H9 (cell line): ENCODE results near the gene MB21D2. TPM values are rescaled to one million over a fixed set of nuclear protein-coding genes. Genes with fewer than 3 reads are reported as not detected.

Experiments used
- DNase-seq: peaks from one replicate; pipeline ENCODE4 v3.0.0-alpha.2; 2017
- H2AFZ ChIP-seq: one replicate; pipeline ENCODE4 v1.6.1; 2013; ENCODE audit warnings: mild to moderate bottlenecking, low read length, control low read depth, moderate library complexity
- H2AK5ac ChIP-seq: 2 replicates; pipeline ENCODE4 v1.6.1; 2013; ENCODE audit warnings: low read length, control low read depth, mixed read lengths; ENCODE audit not compliant: insufficient read length
- H2BK120ac ChIP-seq: one replicate; pipeline ENCODE4 v1.6.1; 2013; ENCODE audit warnings: low read depth, mild to moderate bottlenecking, low read length, control low read depth, inconsistent platforms; ENCODE audit not compliant: poor library complexity, severe bottlenecking
- H2BK12ac ChIP-seq: 2 replicates; pipeline ENCODE4 v1.6.1; 2013; ENCODE audit warnings: low read length, control low read depth, mixed read lengths, low read depth; ENCODE audit not compliant: insufficient read length
- H2BK15ac ChIP-seq: 2 replicates; pipeline ENCODE4 v1.6.1; 2013; ENCODE audit warnings: low read depth, low read length, control low read depth
- H2BK20ac ChIP-seq: one replicate; pipeline ENCODE4 v1.6.1; 2013; ENCODE audit warnings: low read depth, mild to moderate bottlenecking, low read length, control low read depth, inconsistent platforms; ENCODE audit not compliant: poor library complexity, severe bottlenecking
- H2BK5ac ChIP-seq: 2 replicates; pipeline ENCODE4 v1.6.1; 2013; ENCODE audit warnings: low read length, control low read depth, mixed read lengths; ENCODE audit not compliant: insufficient read length
- H3K14ac ChIP-seq: 2 replicates; pipeline ENCODE4 v1.6.1; 2013; ENCODE audit warnings: low read length, control low read depth; ENCODE audit not compliant: insufficient read depth
- H3K18ac ChIP-seq: 2 replicates; pipeline ENCODE4 v1.6.1; 2013; ENCODE audit warnings: low read depth, mild to moderate bottlenecking, mixed read lengths, low read length, control low read depth; ENCODE audit not compliant: insufficient read length
- H3K23ac ChIP-seq: 2 replicates; pipeline ENCODE4 v1.6.1; 2013; ENCODE audit warnings: low read length, control low read depth, mixed read lengths, low read depth; ENCODE audit not compliant: insufficient read length
- H3K23me2 ChIP-seq: 2 replicates; pipeline ENCODE4 v1.6.1; 2013; ENCODE audit warnings: low read depth, mild to moderate bottlenecking, mixed read lengths, low read length, control low read depth; ENCODE audit not compliant: insufficient read length, poor library complexity, severe bottlenecking
- H3K27ac ChIP-seq: 2 replicates; pipeline ENCODE4 v1.5.1; 2013; ENCODE audit warnings: low read length, control low read depth, mixed read lengths, low read depth; ENCODE audit not compliant: insufficient read length
- H3K27me3 ChIP-seq: 2 replicates; pipeline ENCODE4 v1.6.1; 2013; ENCODE audit warnings: low read length, control low read depth, inconsistent platforms; ENCODE audit not compliant: insufficient read depth
- H3K4ac ChIP-seq: 2 replicates; pipeline ENCODE4 v1.6.1; 2013; ENCODE audit warnings: low read depth, mild to moderate bottlenecking, control low read depth, inconsistent platforms, low read length, moderate library complexity
- H3K4me1 ChIP-seq: 2 replicates; pipeline ENCODE4 v1.6.1; 2013; ENCODE audit warnings: low read length, control low read depth, inconsistent platforms; ENCODE audit not compliant: insufficient read depth
- H3K4me2 ChIP-seq: 2 replicates; pipeline ENCODE4 v1.6.1; 2013; ENCODE audit warnings: low read length, control low read depth, mixed read lengths; ENCODE audit not compliant: insufficient read length, insufficient read depth
- H3K56ac ChIP-seq: 2 replicates; pipeline ENCODE4 v1.6.1; 2013; ENCODE audit warnings: low read depth, mild to moderate bottlenecking, mixed read lengths, low read length, control low read depth; ENCODE audit not compliant: insufficient read length
- H3K79me1 ChIP-seq: 2 replicates; pipeline ENCODE4 v1.6.1; 2013; ENCODE audit warnings: low read depth, mild to moderate bottlenecking, moderate library complexity, low read length, control low read depth, inconsistent platforms; ENCODE audit not compliant: insufficient read depth, poor library complexity, severe bottlenecking
- H3K79me2 ChIP-seq: 2 replicates; pipeline ENCODE4 v1.6.1; 2013; ENCODE audit warnings: low read length, control low read depth, inconsistent platforms; ENCODE audit not compliant: insufficient read depth
- H3K9ac ChIP-seq: 2 replicates; pipeline ENCODE4 v1.6.1; 2013; ENCODE audit warnings: low read length, control low read depth, mixed read lengths; ENCODE audit not compliant: insufficient read length; ENCODE audit errors: extremely low read depth
- H3K9me3 ChIP-seq: one replicate; pipeline ENCODE4 v1.6.1; 2013; ENCODE audit warnings: low read depth, low read length, inconsistent platforms; ENCODE audit not compliant: control insufficient read depth
- H3T11ph ChIP-seq: one replicate; pipeline ENCODE4 v1.6.1; 2013; ENCODE audit warnings: mild to moderate bottlenecking, low read length, control low read depth, inconsistent platforms
- H4K20me1 ChIP-seq: one replicate; pipeline ENCODE4 v1.6.1; 2013; ENCODE audit not compliant: control insufficient read depth, insufficient read length, insufficient read depth
- H4K5ac ChIP-seq: 2 replicates; pipeline ENCODE4 v1.6.1; 2013; ENCODE audit warnings: low read depth, mild to moderate bottlenecking, mixed read lengths, low read length, control low read depth; ENCODE audit not compliant: insufficient read length
- H4K8ac ChIP-seq: replicated peaks from 2 replicates; pipeline ENCODE4 v1.6.1; 2013; ENCODE audit warnings: low read length, control low read depth, mixed read lengths, low read depth; ENCODE audit not compliant: insufficient read length
- H4K91ac ChIP-seq: 2 replicates; pipeline ENCODE4 v1.6.1; 2013; ENCODE audit warnings: low read depth, mild to moderate bottlenecking, moderate library complexity, mixed read lengths, low read length, control low read depth; ENCODE audit not compliant: insufficient read length
- H3K27ac Mint-ChIP-seq, 3 experiments: 2 replicates in 2 of 3; 3 replicates in 1 of 3; pipeline ENCODE4 v1.8.0; 2020 to 2021; ENCODE audit warnings: mixed read lengths in 3 of 3, mild to moderate bottlenecking in 1 of 3, moderate library complexity in 1 of 3
- H3K27me3 Mint-ChIP-seq: 2 replicates; pipeline ENCODE4 v1.8.0; 2021; ENCODE audit warnings: low read depth, mild to moderate bottlenecking, moderate library complexity, mixed read lengths
- H3K36me3 Mint-ChIP-seq, 3 experiments: 2 replicates in 2 of 3; 3 replicates in 1 of 3; pipeline ENCODE4 v1.8.0; 2020 to 2021; ENCODE audit warnings: low read depth in 3 of 3, mixed read lengths in 3 of 3; ENCODE audit not compliant: insufficient read depth in 1 of 3
- H3K4me1 Mint-ChIP-seq, 2 experiments: 2 replicates each; pipeline ENCODE4 v1.8.0; 2020; ENCODE audit warnings: mixed read lengths in 2 of 2
- H3K4me3 Mint-ChIP-seq, 2 experiments: 2 replicates in 1 of 2; 3 replicates in 1 of 2; pipeline ENCODE4 v1.8.0; 2020 to 2021; ENCODE audit warnings: mild to moderate bottlenecking in 2 of 2, mixed read lengths in 2 of 2, moderate library complexity in 1 of 2
- H3K9me3 Mint-ChIP-seq, 2 experiments: 2 replicates in 1 of 2; 3 replicates in 1 of 2; pipeline ENCODE4 v1.8.0; 2020; ENCODE audit warnings: mild to moderate bottlenecking in 2 of 2, mixed read lengths in 2 of 2, moderate library complexity in 1 of 2
- CTCF ChIP-seq: fragments of 200-600 bp; sonication (generic); conservative IDR thresholded peaks from 3 replicates; pipeline ENCODE4 v1.8.0; 2021; ENCODE audit warnings: antibody characterized with exemption, mild to moderate bottlenecking
- WGBS: extraction: QIAGEN DNeasy Blood & Tissue Kit; methylation state at CpG from one replicate; pipeline ENCODE4 v1.1.7; 2013; ENCODE audit warnings: missing lambda C conversion rate, low lambda C conversion rate, mixed read lengths; ENCODE audit not compliant: insufficient read length; ENCODE audit errors: extremely low coverage; 5-methylcytosine and 5-hydroxymethylcytosine counted together
- total RNA-seq: library from RNA; stranded (reverse); gene quantifications from 2 replicates; pipeline ENCODE4 v1.2.1, GENCODE V29; 2021

Gene MB21D2
- total RNA-seq, 1 experiment from 2014 or later = 19.1 TPM

GRCh38 chr3:192817053-192817452 is 100.6 kb downstream of the MB21D2 start:
- Histone ChIP-seq H2AFZ (no peak overlapping the region), H3K23ac (no peak overlapping the region), H3K56ac (no peak overlapping the region), H3K14ac (no peak overlapping the region), H3K18ac (no peak overlapping the region), H3K79me1 (peaks cover 6% of the 10 kb centered on the region), H4K20me1 (no peaks in the 10 kb centered on the region), H2BK20ac (no peak overlapping the region), H4K8ac (no peak overlapping the region), H2AK5ac (no peak overlapping the region), H3K4me1 (peaks cover 2% of the 10 kb centered on the region; the same call in 1 of the 2 replicates), H2BK5ac (no peak overlapping the region), H4K5ac (no peak overlapping the region), H2BK120ac (no peak overlapping the region), H3K4me2 (no peak overlapping the region), H3K27me3 (no peaks in the 10 kb centered on the region), H3K4ac (no peak overlapping the region), H3T11ph (no peak overlapping the region), H2BK15ac (no peak overlapping the region), H3K9me3 (no peaks in the 10 kb centered on the region), H3K79me2 (peaks cover 10% of the 10 kb centered on the region; the same call in 1 of the 2 replicates), H3K27ac (no peak overlapping the region), H3K9ac (no peak overlapping the region), H3K23me2 (no peaks in the 10 kb centered on the region), H4K91ac (no peak overlapping the region), H2BK12ac (no peak overlapping the region)
- Mint-ChIP-seq H3K4me3 (no peak overlapping the region), H3K27me3 (no peaks in the 10 kb centered on the region), H3K27ac (no peak overlapping the region), H3K4me1 (peaks cover 26 to 40% of the 10 kb centered on the region in 2 experiments), H3K36me3 (no peaks in the 10 kb centered on the region), H3K9me3 (no peaks in the 10 kb centered on the region)
- no CpG with 5 or more reads among the region's 1 CpG for WGBS
- DNase-seq = no peak
- no peak for TF ChIP-seq CTCF
